HepG2 (cell line): ENCODE results near the gene CCDC154. TPM values are rescaled to one million over a fixed set of nuclear protein-coding genes. Genes with fewer than 3 reads are reported as not detected.

Experiments
- ATM ChIP-seq: fragments of 450-650 bp; IDR thresholded peaks from 2 replicates; pipeline ENCODE4 v1.7.1; 2017; ENCODE audit warnings: mild to moderate bottlenecking, borderline replicate concordance
- CAMTA2 ChIP-seq: sonication (generic); formaldehyde crosslinking; IDR thresholded peaks from 2 replicates; pipeline ENCODE4 v1.4.0; 2020; ENCODE audit warnings: mild to moderate bottlenecking, missing genetic modification reagents, borderline replicate concordance
- FOXJ3 ChIP-seq: sonication (generic); formaldehyde crosslinking; IDR thresholded peaks from 2 replicates; pipeline ENCODE4 v1.4.0; 2020; ENCODE audit warnings: missing genetic modification reagents, mild to moderate bottlenecking, borderline replicate concordance
- HCFC1 ChIP-seq: fragments of 150-350 bp; IDR thresholded peaks from 2 replicates; pipeline ENCODE4 v1.6.1; 2014; ENCODE audit warnings: low read depth, low read length
- IKZF4 ChIP-seq: sonication (generic); formaldehyde crosslinking; IDR thresholded peaks from 2 replicates; pipeline ENCODE4 v1.5.1; 2020; ENCODE audit warnings: borderline replicate concordance, mild to moderate bottlenecking, low read depth, missing genetic modification reagents; ENCODE audit errors: not compliant biosample characterization
- JUN ChIP-seq: sonication (generic); formaldehyde crosslinking; IDR thresholded peaks from 2 replicates; pipeline ENCODE4 v1.4.0; 2020; ENCODE audit warnings: mild to moderate bottlenecking, missing genetic modification reagents
- MYNN ChIP-seq: sonication (generic); formaldehyde crosslinking; IDR thresholded peaks from 2 replicates; pipeline ENCODE4 v1.4.0; 2020; ENCODE audit warnings: mild to moderate bottlenecking, low read depth, missing genetic modification reagents
- NFYC ChIP-seq: IDR thresholded peaks from 2 replicates; pipeline ENCODE4 v1.6.1; 2016; ENCODE audit warnings: missing genetic modification reagents, missing compliant biosample characterization
- RXRA ChIP-seq: sonication (generic); formaldehyde crosslinking; IDR thresholded peaks from 2 replicates; pipeline ENCODE4 v1.5.1; 2020; ENCODE audit warnings: missing genetic modification reagents
- SMC3 ChIP-seq: IDR thresholded peaks from 2 replicates; pipeline ENCODE4 v1.6.1; 2011; ENCODE audit warnings: low read length, improper control_type of control experiment
- SP4 ChIP-seq: sonication (generic); formaldehyde crosslinking; IDR thresholded peaks from 2 replicates; pipeline ENCODE4 v1.8.1; 2023; ENCODE audit warnings: mild to moderate bottlenecking, missing genetic modification reagents
- ZFP36L2 ChIP-seq: sonication (generic); formaldehyde crosslinking; IDR thresholded peaks from 2 replicates; pipeline ENCODE4 v1.4.0; 2020; ENCODE audit warnings: missing genetic modification reagents
- ZNF337 ChIP-seq: sonication (generic); formaldehyde crosslinking; IDR thresholded peaks from 2 replicates; pipeline ENCODE4 v1.5.1; 2020; ENCODE audit warnings: missing genetic modification reagents, low read depth, mild to moderate bottlenecking, borderline replicate concordance
- ZNF629 ChIP-seq: sonication (generic); formaldehyde crosslinking; conservative IDR thresholded peaks from 2 replicates; pipeline ENCODE4 v1.5.0; 2020; ENCODE audit warnings: missing genetic modification reagents
- ZNF703 ChIP-seq: sonication (generic); formaldehyde crosslinking; IDR thresholded peaks from 2 replicates; pipeline ENCODE4 v1.5.1; 2020; ENCODE audit warnings: missing genetic modification reagents, mild to moderate bottlenecking, moderate library complexity, borderline replicate concordance
- ZNF761 ChIP-seq: sonication (generic); formaldehyde crosslinking; conservative IDR thresholded peaks from 2 replicates; pipeline ENCODE4 v1.4.0; 2020; ENCODE audit warnings: mild to moderate bottlenecking, missing genetic modification reagents
- polyA plus RNA-seq, 8 experiments: library from polyadenylated mRNA; depleted of rRNA in 3 of 8; stranded (reverse) in 7 of 8; unstranded in 1 of 8; fragments of >200 nt; fragmentation: Illumina TruSeq in 4 of 8; extraction: Trizol in 4 of 8; gene quantifications; 2 replicates each; pipeline versions ENCODE4 v1.2.1 to v1.2.3, GENCODE V29; 2011 to 2016; ENCODE audit warnings: low read depth in 4 of 8, missing spikeins in 1 of 8, mixed read lengths in 1 of 8; ENCODE audit not compliant: insufficient read depth in 1 of 8
- total RNA-seq, 5 experiments: library from RNA; depleted of rRNA; stranded (reverse); fragments of >200 nt; fragmentation: Illumina TruSeq; extraction: Trizol; gene quantifications; 2 replicates each; pipeline ENCODE4 v1.2.3, GENCODE V29; 2016; ENCODE audit warnings: low read depth in 1 of 5
- TF ChIP-seq, protein P1 (sequence below): sonication (generic); formaldehyde crosslinking; IDR thresholded peaks from 2 replicates; pipeline ENCODE4 v1.4.0; 2020; ENCODE audit warnings: missing genetic modification reagents, low read depth, mild to moderate bottlenecking, borderline replicate concordance
- TF ChIP-seq, protein P2 (sequence below): fragments of 450-650 bp; IDR thresholded peaks from 2 replicates; pipeline ENCODE4 v1.6.1; 2016
- TF ChIP-seq, protein P3 (sequence below): sonication (generic); formaldehyde crosslinking; IDR thresholded peaks from 2 replicates; pipeline ENCODE4 v1.5.1; 2020; ENCODE audit warnings: mild to moderate bottlenecking, missing genetic modification reagents, moderate library complexity
- TF ChIP-seq, protein P4 (sequence below): sonication (generic); formaldehyde crosslinking; IDR thresholded peaks from 2 replicates; pipeline ENCODE4 v1.5.1; 2020; ENCODE audit warnings: missing genetic modification reagents, mild to moderate bottlenecking, borderline replicate concordance
- TF ChIP-seq, protein P5 (sequence below): sonication (generic); formaldehyde crosslinking; IDR thresholded peaks from 2 replicates; pipeline ENCODE4 v1.4.0; 2020; ENCODE audit warnings: missing genetic modification reagents, borderline replicate concordance
- TF ChIP-seq, protein P6 (sequence below): sonication (generic); formaldehyde crosslinking; IDR thresholded peaks from 2 replicates; pipeline ENCODE4 v1.4.0; 2020; ENCODE audit warnings: missing genetic modification reagents

CCDC154 gene
- total and polyA plus RNA-seq, 2 of the 13 experiments (the other 11 are each of a cell fraction or from before 2014, with no cell fraction given) = 0.92 to 1.5 TPM

DNA sequence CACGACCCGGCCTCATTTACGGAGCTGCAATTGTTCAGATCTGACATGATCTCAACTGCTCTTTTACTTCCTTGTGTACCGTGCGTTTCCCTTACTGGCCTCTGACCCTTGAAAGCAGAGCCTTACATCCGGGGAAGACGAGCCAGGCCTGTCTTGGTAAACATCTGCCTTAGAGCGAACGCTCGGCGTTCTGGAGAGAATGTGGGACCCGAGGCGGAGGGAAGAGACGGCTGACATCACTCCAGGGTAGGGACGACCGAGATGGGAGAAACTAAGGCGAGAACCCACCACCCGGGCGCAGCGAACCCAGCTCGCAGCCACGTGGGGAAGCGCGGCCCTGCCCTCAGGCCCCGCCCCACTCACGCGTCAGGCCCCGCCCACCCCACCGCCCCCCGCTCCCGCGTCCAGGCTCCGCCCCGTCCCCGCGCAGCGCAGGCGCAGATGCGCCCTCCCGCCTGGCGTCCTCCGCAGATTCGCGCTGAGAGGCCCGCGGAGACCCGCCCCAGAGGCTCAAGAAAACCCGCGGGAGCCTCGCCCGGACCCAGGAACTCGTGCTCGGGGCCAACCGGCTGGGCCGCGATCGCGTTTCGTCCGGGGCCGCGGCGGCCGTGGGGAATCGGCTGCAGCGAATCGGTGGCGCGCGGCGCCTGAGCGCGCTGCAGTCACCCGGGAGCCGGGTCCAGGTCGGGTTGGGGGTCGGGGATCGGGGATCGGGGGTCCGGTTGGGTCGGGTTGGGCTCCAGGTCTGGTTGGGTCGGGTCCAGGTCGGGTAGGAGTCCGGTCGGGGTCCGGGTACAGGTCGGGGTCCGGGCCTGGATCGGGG lies 48.8 kb upstream of the CCDC154 start, which contains the start of gene TELO2 (continued):
- TF ChIP-seq, protein P1, sequence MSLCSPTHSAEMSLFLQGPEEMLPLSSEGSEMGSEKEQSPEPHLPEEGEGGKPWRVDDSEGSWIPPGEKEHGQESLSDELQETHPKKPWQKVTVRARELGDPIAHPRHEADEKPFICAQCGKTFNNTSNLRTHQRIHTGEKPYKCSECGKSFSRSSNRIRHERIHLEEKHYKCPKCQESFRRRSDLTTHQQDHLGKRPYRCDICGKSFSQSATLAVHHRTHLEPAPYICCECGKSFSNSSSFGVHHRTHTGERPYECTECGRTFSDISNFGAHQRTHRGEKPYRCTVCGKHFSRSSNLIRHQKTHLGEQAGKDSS (CRISPR knock-in tag) = no peak
- TF ChIP-seq, protein P2, sequence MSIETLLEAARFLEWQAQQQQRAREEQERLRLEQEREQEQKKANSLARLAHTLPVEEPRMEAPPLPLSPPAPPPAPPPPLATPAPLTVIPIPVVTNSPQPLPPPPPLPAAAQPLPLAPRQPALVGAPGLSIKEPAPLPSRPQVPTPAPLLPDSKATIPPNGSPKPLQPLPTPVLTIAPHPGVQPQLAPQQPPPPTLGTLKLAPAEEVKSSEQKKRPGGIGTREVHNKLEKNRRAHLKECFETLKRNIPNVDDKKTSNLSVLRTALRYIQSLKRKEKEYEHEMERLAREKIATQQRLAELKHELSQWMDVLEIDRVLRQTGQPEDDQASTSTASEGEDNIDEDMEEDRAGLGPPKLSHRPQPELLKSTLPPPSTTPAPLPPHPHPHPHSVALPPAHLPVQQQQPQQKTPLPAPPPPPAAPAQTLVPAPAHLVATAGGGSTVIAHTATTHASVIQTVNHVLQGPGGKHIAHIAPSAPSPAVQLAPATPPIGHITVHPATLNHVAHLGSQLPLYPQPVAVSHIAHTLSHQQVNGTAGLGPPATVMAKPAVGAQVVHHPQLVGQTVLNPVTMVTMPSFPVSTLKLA = peak; percentile 58
- TF ChIP-seq, protein P3, sequence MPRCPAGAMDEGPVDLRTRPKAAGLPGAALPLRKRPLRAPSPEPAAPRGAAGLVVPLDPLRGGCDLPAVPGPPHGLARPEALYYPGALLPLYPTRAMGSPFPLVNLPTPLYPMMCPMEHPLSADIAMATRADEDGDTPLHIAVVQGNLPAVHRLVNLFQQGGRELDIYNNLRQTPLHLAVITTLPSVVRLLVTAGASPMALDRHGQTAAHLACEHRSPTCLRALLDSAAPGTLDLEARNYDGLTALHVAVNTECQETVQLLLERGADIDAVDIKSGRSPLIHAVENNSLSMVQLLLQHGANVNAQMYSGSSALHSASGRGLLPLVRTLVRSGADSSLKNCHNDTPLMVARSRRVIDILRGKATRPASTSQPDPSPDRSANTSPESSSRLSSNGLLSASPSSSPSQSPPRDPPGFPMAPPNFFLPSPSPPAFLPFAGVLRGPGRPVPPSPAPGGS (CRISPR knock-in tag) = no peak
- TF ChIP-seq ZNF703 = no peak
- no peak for TF ChIP-seq FOXJ3
- no peak for TF ChIP-seq JUN (CRISPR knock-in tag)
- TF ChIP-seq ZFP36L2 (CRISPR knock-in tag) = no peak
- no peak; the same call in 1 of the 2 replicates for TF ChIP-seq HCFC1
- peak; percentile 72 for TF ChIP-seq SP4
- no peak for TF ChIP-seq ZNF629 (CRISPR knock-in tag)
- TF ChIP-seq MYNN (CRISPR knock-in tag) = no peak
- TF ChIP-seq, protein P4, sequence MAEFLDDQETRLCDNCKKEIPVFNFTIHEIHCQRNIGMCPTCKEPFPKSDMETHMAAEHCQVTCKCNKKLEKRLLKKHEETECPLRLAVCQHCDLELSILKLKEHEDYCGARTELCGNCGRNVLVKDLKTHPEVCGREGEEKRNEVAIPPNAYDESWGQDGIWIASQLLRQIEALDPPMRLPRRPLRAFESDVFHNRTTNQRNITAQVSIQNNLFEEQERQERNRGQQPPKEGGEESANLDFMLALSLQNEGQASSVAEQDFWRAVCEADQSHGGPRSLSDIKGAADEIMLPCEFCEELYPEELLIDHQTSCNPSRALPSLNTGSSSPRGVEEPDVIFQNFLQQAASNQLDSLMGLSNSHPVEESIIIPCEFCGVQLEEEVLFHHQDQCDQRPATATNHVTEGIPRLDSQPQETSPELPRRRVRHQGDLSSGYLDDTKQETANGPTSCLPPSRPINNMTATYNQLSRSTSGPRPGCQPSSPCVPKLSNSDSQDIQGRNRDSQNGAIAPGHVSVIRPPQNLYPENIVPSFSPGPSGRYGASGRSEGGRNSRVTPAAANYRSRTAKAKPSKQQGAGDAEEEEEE = no peak
- TF ChIP-seq CAMTA2 (CRISPR knock-in tag) = no peak
- TF ChIP-seq ATM = no peak
- TF ChIP-seq RXRA (CRISPR knock-in tag) = no peak
- no peak for TF ChIP-seq SMC3
- TF ChIP-seq IKZF4 = peak; percentile 39
- TF ChIP-seq, protein P5, sequence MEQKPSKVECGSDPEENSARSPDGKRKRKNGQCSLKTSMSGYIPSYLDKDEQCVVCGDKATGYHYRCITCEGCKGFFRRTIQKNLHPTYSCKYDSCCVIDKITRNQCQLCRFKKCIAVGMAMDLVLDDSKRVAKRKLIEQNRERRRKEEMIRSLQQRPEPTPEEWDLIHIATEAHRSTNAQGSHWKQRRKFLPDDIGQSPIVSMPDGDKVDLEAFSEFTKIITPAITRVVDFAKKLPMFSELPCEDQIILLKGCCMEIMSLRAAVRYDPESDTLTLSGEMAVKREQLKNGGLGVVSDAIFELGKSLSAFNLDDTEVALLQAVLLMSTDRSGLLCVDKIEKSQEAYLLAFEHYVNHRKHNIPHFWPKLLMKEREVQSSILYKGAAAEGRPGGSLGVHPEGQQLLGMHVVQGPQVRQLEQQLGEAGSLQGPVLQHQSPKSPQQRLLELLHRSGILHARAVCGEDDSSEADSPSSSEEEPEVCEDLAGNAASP (CRISPR knock-in tag) = no peak; the same call in 1 of the 2 replicates
- peak; percentile 26; the same call in 1 of the 2 replicates for TF ChIP-seq NFYC
- TF ChIP-seq, protein P6, sequence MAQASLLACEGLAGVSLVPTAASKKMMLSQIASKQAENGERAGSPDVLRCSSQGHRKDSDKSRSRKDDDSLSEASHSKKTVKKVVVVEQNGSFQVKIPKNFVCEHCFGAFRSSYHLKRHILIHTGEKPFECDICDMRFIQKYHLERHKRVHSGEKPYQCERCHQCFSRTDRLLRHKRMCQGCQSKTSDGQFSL (CRISPR knock-in tag) = no peak
- 0 out of 2 replicates have a peak, but pooled peaks have one; percentile 10 for TF ChIP-seq ZNF761 (CRISPR knock-in tag)
- TF ChIP-seq ZNF337 (CRISPR knock-in tag) = no peak
